CD1c-positive myeloid dendritic cell (primary cell): ENCODE results near the gene TRMT112.

ENCODE experiments used
- DNase-seq: peaks from one replicate; pipeline ENCODE4 v3.0.0-alpha.2; 2016; ENCODE audit errors: extremely low spot score

TRMT112 gene

GRCh38 chr11:64351136-64351631, 33.8 kb upstream of the TRMT112 start:
- DNase-seq, result no peak

GRCh38 chr11:64349404-64349803, 32.0 kb upstream of the TRMT112 start:
- DNase-seq, result no peak

GRCh38 chr11:64349025-64349387, 31.6 kb upstream of the TRMT112 start:
- no peak for DNase-seq

- DNase-seq, result no peak
Observed at GRCh38 chr11:64348383-64349024, 31.1 kb upstream of the TRMT112 start.

- no peak for DNase-seq
Observed at GRCh38 chr11:64347193-64347867, 30.0 kb upstream of the TRMT112 start.

- no peak for DNase-seq
Observed at GRCh38 chr11:64344787-64345186, 27.4 kb upstream of the TRMT112 start.

- no peak for DNase-seq
Observed at GRCh38 chr11:64343767-64344559, 26.6 kb upstream of the TRMT112 start.

- no peak for DNase-seq
Observed at GRCh38 chr11:64342869-64343745, 25.7 kb upstream of the TRMT112 start.

GRCh38 chr11:64341851-64342791, 24.8 kb upstream of the TRMT112 start:
- peak; percentile 91 for DNase-seq

- no peak for DNase-seq
Observed at GRCh38 chr11:64341429-64341828, 24.1 kb upstream of the TRMT112 start.

GRCh38 chr11:64340671-64341335, 23.4 kb upstream of the TRMT112 start:
- peak; percentile 63 for DNase-seq

- DNase-seq, result peak; percentile 80
Observed at GRCh38 chr11:64339754-64340408, 22.5 kb upstream of the TRMT112 start, which contains the start of gene CCDC88B. Gene CCDC88B (plus strand): TSS chr11:64340204. CDS start chr11:64340267, 63 bp downstream.

GRCh38 chr11:64339286-64339685, 21.9 kb upstream of the TRMT112 start:
- DNase-seq, result no peak

GRCh38 chr11:64338716-64339115, 21.4 kb upstream of the TRMT112 start:
- DNase-seq, result no peak

GRCh38 chr11:64337538-64338249, 20.3 kb upstream of the TRMT112 start:
- DNase-seq, result no peak

GRCh38 chr11:64334764-64335735, 17.7 kb upstream of the TRMT112 start:
- DNase-seq, result peak; percentile 75

GRCh38 chr11:64333556-64333955, 16.2 kb upstream of the TRMT112 start:
- DNase-seq, result no peak
